OCI-LY1 (cell line): ENCODE results near the gene RNF224.

Experiments used
- EZH2 ChIP-seq: fragments of 200-600 bp; sonication (generic), shearing (Covaris generic); IDR thresholded peaks from 2 replicates; pipeline ENCODE4 v1.8.0; 2017; ENCODE audit warnings: borderline replicate concordance, mixed run types, mild to moderate bottlenecking, antibody characterized with exemption, low read length, moderate library complexity, mixed read lengths
- TF ChIP-seq, protein P1 (sequence below): fragments of 200-600 bp; sonication (generic), shearing (Covaris generic); IDR thresholded peaks from 2 replicates; pipeline ENCODE4 v1.5.1; 2017; ENCODE audit warnings: mild to moderate bottlenecking, antibody characterized with exemption, low read length, moderate library complexity, mixed read lengths

DNA sequence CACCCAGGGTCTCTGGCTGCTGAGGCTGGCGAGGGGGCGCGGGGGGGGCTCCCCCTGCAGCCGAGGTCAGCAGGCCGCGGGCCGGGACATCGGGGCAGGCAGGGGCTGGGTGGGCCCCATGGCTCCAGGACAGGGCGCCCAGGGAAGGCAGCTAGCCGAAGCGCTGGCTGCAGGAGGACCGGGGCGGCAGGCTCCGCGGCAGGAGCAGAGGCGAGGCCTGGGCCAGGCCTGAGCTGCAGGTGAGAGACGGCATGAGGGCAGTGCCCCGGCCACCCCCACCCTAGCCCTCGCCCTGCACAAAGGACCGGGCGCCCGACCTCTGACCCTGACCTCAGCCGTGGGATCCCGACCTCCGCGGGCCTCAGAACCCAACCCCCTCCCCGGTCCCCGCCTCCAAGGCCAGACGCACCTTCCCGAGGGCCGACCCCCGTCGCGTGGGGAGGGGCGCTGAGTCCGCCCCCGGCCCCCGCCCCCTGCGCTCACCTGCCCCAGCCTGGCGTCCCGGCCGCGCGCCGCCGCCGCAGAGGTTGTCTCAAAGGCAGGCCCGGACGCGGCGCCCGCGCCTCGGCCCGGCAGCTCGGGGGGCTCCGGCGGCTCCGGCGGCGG lies 5.7 kb upstream of the RNF224 start:
- no peak for TF ChIP-seq EZH2
- TF ChIP-seq, protein P1, sequence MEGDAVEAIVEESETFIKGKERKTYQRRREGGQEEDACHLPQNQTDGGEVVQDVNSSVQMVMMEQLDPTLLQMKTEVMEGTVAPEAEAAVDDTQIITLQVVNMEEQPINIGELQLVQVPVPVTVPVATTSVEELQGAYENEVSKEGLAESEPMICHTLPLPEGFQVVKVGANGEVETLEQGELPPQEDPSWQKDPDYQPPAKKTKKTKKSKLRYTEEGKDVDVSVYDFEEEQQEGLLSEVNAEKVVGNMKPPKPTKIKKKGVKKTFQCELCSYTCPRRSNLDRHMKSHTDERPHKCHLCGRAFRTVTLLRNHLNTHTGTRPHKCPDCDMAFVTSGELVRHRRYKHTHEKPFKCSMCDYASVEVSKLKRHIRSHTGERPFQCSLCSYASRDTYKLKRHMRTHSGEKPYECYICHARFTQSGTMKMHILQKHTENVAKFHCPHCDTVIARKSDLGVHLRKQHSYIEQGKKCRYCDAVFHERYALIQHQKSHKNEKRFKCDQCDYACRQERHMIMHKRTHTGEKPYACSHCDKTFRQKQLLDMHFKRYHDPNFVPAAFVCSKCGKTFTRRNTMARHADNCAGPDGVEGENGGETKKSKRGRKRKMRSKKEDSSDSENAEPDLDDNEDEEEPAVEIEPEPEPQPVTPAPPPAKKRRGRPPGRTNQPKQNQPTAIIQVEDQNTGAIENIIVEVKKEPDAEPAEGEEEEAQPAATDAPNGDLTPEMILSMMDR, result no peak
